Colonic mucosa (tissue), 4 donors: Measurements from ENCODE around the gene KRT25. TPM values are rescaled to one million over a fixed set of nuclear protein-coding genes. Genes with fewer than 3 reads are reported as not detected.

Experiments
- DNase-seq: peaks from one replicate; pipeline ENCODE4 v3.0.0-alpha.2; 2020
- H3K27ac ChIP-seq: fragments of 200-600 bp; one replicate; pipeline ENCODE4 v1.8.0; 2021
- H3K27me3 ChIP-seq: fragments of 200-600 bp; one replicate; pipeline ENCODE4 v1.8.0; 2021
- H3K36me3 ChIP-seq: fragments of 200-600 bp; one replicate; pipeline ENCODE4 v1.8.0; 2021
- H3K4me1 ChIP-seq: fragments of 200-600 bp; one replicate; pipeline ENCODE4 v1.8.0; 2021; ENCODE audit warnings: mild to moderate bottlenecking
- H3K4me3 ChIP-seq: fragments of 200-600 bp; one replicate; pipeline ENCODE4 v1.8.0; 2021
- H3K9ac ChIP-seq, 2 donors: one replicate each; pipeline ENCODE4 v1.7.0; 2013; ENCODE audit warnings: control low read depth in 2 of 2, low read depth in 2 of 2, low read length in 2 of 2
- H3K9me3 ChIP-seq: fragments of 200-600 bp; one replicate; pipeline ENCODE4 v1.8.0; 2021
- intact Hi-C: fragments of 100-400 bp; cut with DNase I; formaldehyde crosslinking; loops from one replicate; pipeline ENCODE4 v1.14.1; 2022
- total RNA-seq, 2 donors: library from RNA; stranded (reverse); fragmentation: NEBNext Ultra II Directional in 1 of 2; extraction: Animal tissue kit (Norgen Biotek cat#: 25700) in 1 of 2; gene quantifications; one replicate each; pipeline ENCODE4 v1.2.1, GENCODE V29; 2021
- TF ChIP-seq, protein P1 (sequence below): fragments of 200-600 bp; IDR thresholded peaks from one replicate; pipeline ENCODE4 v1.8.0; 2022; ENCODE audit warnings: antibody characterized with exemption, mild to moderate bottlenecking
- donor health status: healthy.
- donor health status: DM: no; HTN: no; CAD: no.
- donor health status: DM: no; HTN: no; CAD: no.

The KRT25 gene
- total RNA-seq, 2 donors from 2014 or later = not detected

GRCh38 chr17:40735016-40735415 lies 20.1 kb downstream of the KRT25 start:
- Histone ChIP-seq H3K27me3 (no peaks in the 10 kb centered on the region), H3K9me3 (no peaks in the 10 kb centered on the region), H3K4me1 (no peaks in the 10 kb centered on the region), H3K36me3 (no peaks in the 10 kb centered on the region), H3K27ac (no peak overlapping the region), H3K9ac (no peak overlapping the region), H3K4me3 (no peak overlapping the region)
- intact Hi-C loops = no loop called here
- no peak for DNase-seq
- TF ChIP-seq, protein P1, sequence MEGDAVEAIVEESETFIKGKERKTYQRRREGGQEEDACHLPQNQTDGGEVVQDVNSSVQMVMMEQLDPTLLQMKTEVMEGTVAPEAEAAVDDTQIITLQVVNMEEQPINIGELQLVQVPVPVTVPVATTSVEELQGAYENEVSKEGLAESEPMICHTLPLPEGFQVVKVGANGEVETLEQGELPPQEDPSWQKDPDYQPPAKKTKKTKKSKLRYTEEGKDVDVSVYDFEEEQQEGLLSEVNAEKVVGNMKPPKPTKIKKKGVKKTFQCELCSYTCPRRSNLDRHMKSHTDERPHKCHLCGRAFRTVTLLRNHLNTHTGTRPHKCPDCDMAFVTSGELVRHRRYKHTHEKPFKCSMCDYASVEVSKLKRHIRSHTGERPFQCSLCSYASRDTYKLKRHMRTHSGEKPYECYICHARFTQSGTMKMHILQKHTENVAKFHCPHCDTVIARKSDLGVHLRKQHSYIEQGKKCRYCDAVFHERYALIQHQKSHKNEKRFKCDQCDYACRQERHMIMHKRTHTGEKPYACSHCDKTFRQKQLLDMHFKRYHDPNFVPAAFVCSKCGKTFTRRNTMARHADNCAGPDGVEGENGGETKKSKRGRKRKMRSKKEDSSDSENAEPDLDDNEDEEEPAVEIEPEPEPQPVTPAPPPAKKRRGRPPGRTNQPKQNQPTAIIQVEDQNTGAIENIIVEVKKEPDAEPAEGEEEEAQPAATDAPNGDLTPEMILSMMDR = no peak

GRCh38 chr17:40734018-40734417 lies 21.1 kb downstream of the KRT25 start:
- DNase-seq = no peak
- no peaks in the 10 kb centered on the region for H3K4me1 ChIP-seq
- no peak overlapping the region for H3K27ac ChIP-seq
- TF ChIP-seq, protein P1 = no peak
- no peaks in the 10 kb centered on the region for H3K36me3 ChIP-seq
- H3K27me3 ChIP-seq = no peaks in the 10 kb centered on the region
- no peak overlapping the region for H3K9ac ChIP-seq
- H3K9me3 ChIP-seq = no peaks in the 10 kb centered on the region
- intact Hi-C loops = no loop called here
- H3K4me3 ChIP-seq = no peak overlapping the region

GRCh38 chr17:40730970-40731369 lies 24.2 kb downstream of the KRT25 start:
- Histone ChIP-seq H3K36me3 (no peaks in the 10 kb centered on the region), H3K27me3 (no peaks in the 10 kb centered on the region), H3K4me3 (no peak overlapping the region), H3K4me1 (no peaks in the 10 kb centered on the region), H3K9me3 (no peaks in the 10 kb centered on the region), H3K9ac (no peak overlapping the region), H3K27ac (no peak overlapping the region)
- DNase-seq = no peak
- TF ChIP-seq, protein P1 = no peak
- intact Hi-C loops = no loop called here

- TF ChIP-seq, protein P1 = no peak
- H3K27ac ChIP-seq = no peak overlapping the region
- H3K9me3 ChIP-seq = no peaks in the 10 kb centered on the region
- intact Hi-C loops = loop anchor here (10.0 kb wide), 1 partner anchor 103 kb away; no protein-coding TSS in a partner anchor
- H3K9ac ChIP-seq = no peak overlapping the region
- no peak overlapping the region for H3K4me3 ChIP-seq
- no peak for DNase-seq
- H3K27me3 ChIP-seq = no peaks in the 10 kb centered on the region
- no peaks in the 10 kb centered on the region for H3K4me1 ChIP-seq
- H3K36me3 ChIP-seq = no peaks in the 10 kb centered on the region
Measured at GRCh38 chr17:40727447-40728231, 27.5 kb downstream of the KRT25 start.

DNA sequence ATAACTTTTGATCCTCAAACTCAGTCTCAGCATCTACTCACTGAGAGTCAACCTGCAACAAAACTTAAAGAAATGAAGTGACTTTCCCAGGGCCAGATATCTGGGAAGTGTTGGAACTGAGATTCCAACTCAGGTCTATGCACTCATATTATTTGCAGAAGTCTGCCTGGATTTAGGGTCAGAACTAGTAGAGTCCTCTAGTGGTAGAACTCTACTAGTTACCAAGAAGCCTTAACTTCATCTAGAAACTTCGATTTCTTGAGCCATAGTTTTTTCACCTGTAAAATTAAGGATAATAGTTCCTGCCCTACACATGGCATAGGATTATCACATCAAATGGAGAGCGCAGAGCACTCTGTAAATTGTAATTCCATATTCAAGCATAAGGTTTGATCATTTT lies 28.2 kb downstream of the KRT25 start:
- no peak for DNase-seq
- intact Hi-C loops = loop anchor here (10.0 kb wide), 1 partner anchor 102 kb away; no protein-coding TSS in a partner anchor
- no peak overlapping the region for H3K4me3 ChIP-seq
- no peaks in the 10 kb centered on the region for H3K4me1 ChIP-seq
- no peak overlapping the region for H3K27ac ChIP-seq
- TF ChIP-seq, protein P1 = no peak
- H3K36me3 ChIP-seq = no peaks in the 10 kb centered on the region
- H3K9me3 ChIP-seq = no peaks in the 10 kb centered on the region
- no peak overlapping the region for H3K9ac ChIP-seq
- H3K27me3 ChIP-seq = no peaks in the 10 kb centered on the region
